OCI-LY1 (cell line): ENCODE measurements around the gene TUBA1A.

ENCODE experiments used
- EZH2 ChIP-seq: fragments of 200-600 bp; sonication (generic), shearing (Covaris generic); IDR thresholded peaks from 2 replicates; pipeline ENCODE4 v1.8.0; 2017; ENCODE audit warnings: borderline replicate concordance, mixed run types, mild to moderate bottlenecking, antibody characterized with exemption, low read length, moderate library complexity, mixed read lengths
- TF ChIP-seq, protein P1 (sequence below): fragments of 200-600 bp; sonication (generic), shearing (Covaris generic); IDR thresholded peaks from 2 replicates; pipeline ENCODE4 v1.5.1; 2017; ENCODE audit warnings: mild to moderate bottlenecking, antibody characterized with exemption, low read length, moderate library complexity, mixed read lengths

DNA sequence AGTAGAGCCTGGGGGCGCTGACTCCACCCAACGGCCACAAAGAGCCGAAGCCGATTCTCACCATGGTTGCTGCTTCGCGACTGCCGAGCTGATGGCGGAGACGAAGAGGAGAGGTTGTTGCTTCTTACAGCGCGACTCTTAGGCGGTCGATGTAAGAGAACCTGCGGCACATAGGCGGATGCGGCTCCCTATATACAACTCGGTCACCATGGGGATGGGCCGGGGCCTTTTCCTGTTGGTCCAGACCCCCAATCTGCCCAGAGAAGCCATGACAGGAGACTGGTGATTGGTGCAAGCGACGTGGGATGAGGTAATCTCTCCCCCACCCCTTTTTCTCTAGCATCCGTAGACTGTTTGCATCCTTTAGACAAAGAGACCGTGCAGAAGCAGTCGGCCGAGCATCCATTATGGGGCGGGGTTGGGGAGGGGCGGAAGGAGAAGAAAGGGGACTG is at the start of gene TUBA1A:
- TF ChIP-seq, protein P1, sequence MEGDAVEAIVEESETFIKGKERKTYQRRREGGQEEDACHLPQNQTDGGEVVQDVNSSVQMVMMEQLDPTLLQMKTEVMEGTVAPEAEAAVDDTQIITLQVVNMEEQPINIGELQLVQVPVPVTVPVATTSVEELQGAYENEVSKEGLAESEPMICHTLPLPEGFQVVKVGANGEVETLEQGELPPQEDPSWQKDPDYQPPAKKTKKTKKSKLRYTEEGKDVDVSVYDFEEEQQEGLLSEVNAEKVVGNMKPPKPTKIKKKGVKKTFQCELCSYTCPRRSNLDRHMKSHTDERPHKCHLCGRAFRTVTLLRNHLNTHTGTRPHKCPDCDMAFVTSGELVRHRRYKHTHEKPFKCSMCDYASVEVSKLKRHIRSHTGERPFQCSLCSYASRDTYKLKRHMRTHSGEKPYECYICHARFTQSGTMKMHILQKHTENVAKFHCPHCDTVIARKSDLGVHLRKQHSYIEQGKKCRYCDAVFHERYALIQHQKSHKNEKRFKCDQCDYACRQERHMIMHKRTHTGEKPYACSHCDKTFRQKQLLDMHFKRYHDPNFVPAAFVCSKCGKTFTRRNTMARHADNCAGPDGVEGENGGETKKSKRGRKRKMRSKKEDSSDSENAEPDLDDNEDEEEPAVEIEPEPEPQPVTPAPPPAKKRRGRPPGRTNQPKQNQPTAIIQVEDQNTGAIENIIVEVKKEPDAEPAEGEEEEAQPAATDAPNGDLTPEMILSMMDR: no peak; the same call in 1 of the 2 replicates
- TF ChIP-seq EZH2: no peak
